ENCODE measurements around the gene CALD1.

CALD1 gene

DNA sequence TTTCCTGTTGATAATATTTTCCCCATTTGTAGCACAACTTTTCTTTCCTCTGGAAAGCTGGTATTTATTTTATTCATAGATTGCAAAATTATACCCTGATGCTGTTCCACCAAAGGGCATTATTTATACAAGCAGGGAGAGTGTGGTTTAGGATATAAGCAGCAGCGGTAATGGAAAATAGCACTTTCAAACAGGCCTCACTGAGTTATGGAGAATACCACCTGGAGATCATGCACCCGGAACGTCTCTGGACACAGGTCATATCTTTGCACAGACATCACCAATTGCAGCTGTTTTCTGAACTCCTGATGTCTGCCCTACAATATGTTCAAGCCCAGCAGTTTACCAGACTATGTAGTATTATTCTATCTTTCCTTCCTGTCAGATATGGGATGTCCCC lies 2.0 kb upstream of the CALD1 start:
- TF ChIP-seq ZFP3 (CRISPR knock-in tag; IDR thresholded peaks at IDR 0.05) (no peak), ZC3H10 (CRISPR knock-in tag; IDR thresholded peaks at IDR 0.05) (no peak), ESRRG (CRISPR knock-in tag; IDR thresholded peaks at IDR 0.05) (no peak)
- TF ChIP-seq, protein P1, sequence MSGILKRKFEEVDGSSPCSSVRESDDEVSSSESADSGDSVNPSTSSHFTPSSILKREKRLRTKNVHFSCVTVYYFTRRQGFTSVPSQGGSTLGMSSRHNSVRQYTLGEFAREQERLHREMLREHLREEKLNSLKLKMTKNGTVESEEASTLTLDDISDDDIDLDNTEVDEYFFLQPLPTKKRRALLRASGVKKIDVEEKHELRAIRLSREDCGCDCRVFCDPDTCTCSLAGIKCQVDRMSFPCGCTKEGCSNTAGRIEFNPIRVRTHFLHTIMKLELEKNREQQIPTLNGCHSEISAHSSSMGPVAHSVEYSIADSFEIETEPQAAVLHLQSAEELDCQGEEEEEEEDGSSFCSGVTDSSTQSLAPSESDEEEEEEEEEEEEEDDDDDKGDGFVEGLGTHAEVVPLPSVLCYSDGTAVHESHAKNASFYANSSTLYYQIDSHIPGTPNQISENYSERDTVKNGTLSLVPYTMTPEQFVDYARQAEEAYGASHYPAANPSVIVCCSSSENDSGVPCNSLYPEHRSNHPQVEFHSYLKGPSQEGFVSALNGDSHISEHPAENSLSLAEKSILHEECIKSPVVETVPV (CRISPR knock-in tag; IDR thresholded peaks at IDR 0.05): no peak
- TF ChIP-seq, protein P2, sequence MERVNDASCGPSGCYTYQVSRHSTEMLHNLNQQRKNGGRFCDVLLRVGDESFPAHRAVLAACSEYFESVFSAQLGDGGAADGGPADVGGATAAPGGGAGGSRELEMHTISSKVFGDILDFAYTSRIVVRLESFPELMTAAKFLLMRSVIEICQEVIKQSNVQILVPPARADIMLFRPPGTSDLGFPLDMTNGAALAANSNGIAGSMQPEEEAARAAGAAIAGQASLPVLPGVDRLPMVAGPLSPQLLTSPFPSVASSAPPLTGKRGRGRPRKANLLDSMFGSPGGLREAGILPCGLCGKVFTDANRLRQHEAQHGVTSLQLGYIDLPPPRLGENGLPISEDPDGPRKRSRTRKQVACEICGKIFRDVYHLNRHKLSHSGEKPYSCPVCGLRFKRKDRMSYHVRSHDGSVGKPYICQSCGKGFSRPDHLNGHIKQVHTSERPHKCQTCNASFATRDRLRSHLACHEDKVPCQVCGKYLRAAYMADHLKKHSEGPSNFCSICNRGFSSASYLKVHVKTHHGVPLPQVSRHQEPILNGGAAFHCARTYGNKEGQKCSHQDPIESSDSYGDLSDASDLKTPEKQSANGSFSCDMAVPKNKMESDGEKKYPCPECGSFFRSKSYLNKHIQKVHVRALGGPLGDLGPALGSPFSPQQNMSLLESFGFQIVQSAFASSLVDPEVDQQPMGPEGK (CRISPR knock-in tag; IDR thresholded peaks at IDR 0.05; ENCODE audit: borderline replicate concordance): no peak
- ATAC-seq: no peak

DNA sequence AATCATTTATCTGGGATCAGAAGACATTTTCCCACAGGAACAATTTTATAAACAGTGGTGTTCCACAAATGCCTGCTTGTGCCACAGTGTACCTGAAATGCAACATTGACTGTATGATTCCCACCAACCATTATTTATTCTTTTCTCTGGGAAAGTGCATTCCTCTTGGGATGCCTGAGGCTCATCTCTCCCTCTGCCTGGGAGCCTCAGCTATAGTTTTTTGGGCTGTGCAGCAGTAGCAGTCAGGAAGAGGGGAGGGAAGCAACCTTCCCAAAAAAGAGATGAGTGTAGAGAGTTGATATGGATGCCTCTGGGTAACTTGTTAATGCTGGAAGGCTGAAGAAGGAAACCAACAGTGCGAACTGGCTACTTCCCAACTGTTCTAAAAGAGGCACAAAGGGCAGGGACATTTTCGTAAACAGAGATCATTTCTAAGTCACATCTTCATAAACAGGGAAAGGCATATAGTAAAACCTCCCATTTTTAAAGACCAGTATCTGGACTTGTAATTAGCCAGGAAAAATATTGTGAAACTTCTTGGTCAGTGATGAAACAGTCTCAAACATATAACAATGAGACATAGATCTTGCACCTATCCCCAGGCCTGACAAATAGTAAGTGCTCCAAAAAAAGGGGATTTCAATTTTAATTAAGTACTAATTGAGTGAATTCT lies 1.4 kb upstream of the CALD1 start:
- TF ChIP-seq CSDC2 (CRISPR knock-in tag; IDR thresholded peaks at IDR 0.05): 0 out of 2 replicates have a peak, but pooled peaks have one; percentile 17
- TF ChIP-seq, protein P2 (CRISPR knock-in tag; IDR thresholded peaks at IDR 0.05; ENCODE audit: borderline replicate concordance): no peak
- TF ChIP-seq ESRRG (CRISPR knock-in tag; IDR thresholded peaks at IDR 0.05): no peak
- TF ChIP-seq, protein P3, sequence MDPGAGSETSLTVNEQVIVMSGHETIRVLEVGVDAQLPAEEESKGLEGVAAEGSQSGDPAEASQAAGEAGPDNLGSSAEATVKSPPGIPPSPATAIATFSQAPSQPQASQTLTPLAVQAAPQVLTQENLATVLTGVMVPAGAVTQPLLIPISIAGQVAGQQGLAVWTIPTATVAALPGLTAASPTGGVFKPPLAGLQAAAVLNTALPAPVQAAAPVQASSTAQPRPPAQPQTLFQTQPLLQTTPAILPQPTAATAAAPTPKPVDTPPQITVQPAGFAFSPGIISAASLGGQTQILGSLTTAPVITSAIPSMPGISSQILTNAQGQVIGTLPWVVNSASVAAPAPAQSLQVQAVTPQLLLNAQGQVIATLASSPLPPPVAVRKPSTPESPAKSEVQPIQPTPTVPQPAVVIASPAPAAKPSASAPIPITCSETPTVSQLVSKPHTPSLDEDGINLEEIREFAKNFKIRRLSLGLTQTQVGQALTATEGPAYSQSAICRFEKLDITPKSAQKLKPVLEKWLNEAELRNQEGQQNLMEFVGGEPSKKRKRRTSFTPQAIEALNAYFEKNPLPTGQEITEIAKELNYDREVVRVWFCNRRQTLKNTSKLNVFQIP (CRISPR knock-in tag; IDR thresholded peaks at IDR 0.05; ENCODE audit: borderline replicate concordance, low read depth): no peak
- TF ChIP-seq BACH2 (CRISPR knock-in tag; IDR thresholded peaks at IDR 0.05; ENCODE audit: borderline replicate concordance): no peak
- TF ChIP-seq TCF4 (CRISPR knock-in tag; IDR thresholded peaks at IDR 0.05; ENCODE audit: borderline replicate concordance): no peak
- no peak for ATAC-seq

DNA sequence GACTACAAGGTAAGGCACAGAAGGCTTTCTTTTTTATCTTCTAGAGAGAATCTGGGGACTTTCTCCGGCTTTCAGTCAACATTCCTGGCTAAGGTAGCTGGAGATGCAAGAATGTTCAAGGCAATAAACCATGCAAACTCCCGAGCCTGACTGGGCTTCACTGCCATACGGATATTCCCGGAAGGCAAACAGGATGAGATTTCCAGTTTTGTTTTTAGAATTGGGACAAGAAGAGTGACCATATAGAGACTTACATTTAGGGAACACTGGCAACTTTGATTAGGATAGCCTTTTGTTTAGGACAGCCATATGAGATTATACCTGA lies 269 bp downstream of the CALD1 start:
- no peak for TF ChIP-seq TCF4 (CRISPR knock-in tag; IDR thresholded peaks at IDR 0.05; ENCODE audit: borderline replicate concordance)
- TF ChIP-seq SNAI2 (CRISPR knock-in tag; IDR thresholded peaks at IDR 0.05): no peak
- no peak for TF ChIP-seq ARNTL (CRISPR knock-in tag; IDR thresholded peaks at IDR 0.05; ENCODE audit: borderline replicate concordance, low read depth)
- TF ChIP-seq, protein P4, sequence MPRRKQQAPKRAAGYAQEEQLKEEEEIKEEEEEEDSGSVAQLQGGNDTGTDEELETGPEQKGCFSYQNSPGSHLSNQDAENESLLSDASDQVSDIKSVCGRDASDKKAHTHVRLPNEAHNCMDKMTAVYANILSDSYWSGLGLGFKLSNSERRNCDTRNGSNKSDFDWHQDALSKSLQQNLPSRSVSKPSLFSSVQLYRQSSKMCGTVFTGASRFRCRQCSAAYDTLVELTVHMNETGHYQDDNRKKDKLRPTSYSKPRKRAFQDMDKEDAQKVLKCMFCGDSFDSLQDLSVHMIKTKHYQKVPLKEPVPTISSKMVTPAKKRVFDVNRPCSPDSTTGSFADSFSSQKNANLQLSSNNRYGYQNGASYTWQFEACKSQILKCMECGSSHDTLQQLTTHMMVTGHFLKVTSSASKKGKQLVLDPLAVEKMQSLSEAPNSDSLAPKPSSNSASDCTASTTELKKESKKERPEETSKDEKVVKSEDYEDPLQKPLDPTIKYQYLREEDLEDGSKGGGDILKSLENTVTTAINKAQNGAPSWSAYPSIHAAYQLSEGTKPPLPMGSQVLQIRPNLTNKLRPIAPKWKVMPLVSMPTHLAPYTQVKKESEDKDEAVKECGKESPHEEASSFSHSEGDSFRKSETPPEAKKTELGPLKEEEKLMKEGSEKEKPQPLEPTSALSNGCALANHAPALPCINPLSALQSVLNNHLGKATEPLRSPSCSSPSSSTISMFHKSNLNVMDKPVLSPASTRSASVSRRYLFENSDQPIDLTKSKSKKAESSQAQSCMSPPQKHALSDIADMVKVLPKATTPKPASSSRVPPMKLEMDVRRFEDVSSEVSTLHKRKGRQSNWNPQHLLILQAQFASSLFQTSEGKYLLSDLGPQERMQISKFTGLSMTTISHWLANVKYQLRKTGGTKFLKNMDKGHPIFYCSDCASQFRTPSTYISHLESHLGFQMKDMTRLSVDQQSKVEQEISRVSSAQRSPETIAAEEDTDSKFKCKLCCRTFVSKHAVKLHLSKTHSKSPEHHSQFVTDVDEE (CRISPR knock-in tag; IDR thresholded peaks at IDR 0.05): no peak
- no peak for TF ChIP-seq PPARA (CRISPR knock-in tag; IDR thresholded peaks at IDR 0.05; ENCODE audit: borderline replicate concordance)
- TF ChIP-seq ISL1 (CRISPR knock-in tag; IDR thresholded peaks at IDR 0.05): no peak
- TF ChIP-seq, protein P3 (CRISPR knock-in tag; IDR thresholded peaks at IDR 0.05; ENCODE audit: borderline replicate concordance, low read depth): no peak
- no peak for TF ChIP-seq ZFP3 (CRISPR knock-in tag; IDR thresholded peaks at IDR 0.05)
- TF ChIP-seq ZC3H10 (CRISPR knock-in tag; IDR thresholded peaks at IDR 0.05): no peak
- TF ChIP-seq, protein P2 (CRISPR knock-in tag; IDR thresholded peaks at IDR 0.05; ENCODE audit: borderline replicate concordance): no peak
- no peak for TF ChIP-seq RARB (CRISPR knock-in tag; IDR thresholded peaks at IDR 0.05)
- peak; percentile 30 for ATAC-seq

Measured in SK-N-SH treated with all-trans-retinoic acid at 6 μM for 48 hours (cell line).